SK-N-SH treated with all-trans-retinoic acid at 6 μM for 48 hours (cell line): Measurements from ENCODE around the gene CALN1.

Experiments
- ATAC-seq: fragments of 200-7000 bp; cut with Tn5 transposase; 3 replicates; pipeline ENCODE4 v1.9.1; 2020; ENCODE audit warnings: mild to moderate bottlenecking, moderate library complexity
- ARNTL ChIP-seq: fragments of 450-650 bp; formaldehyde crosslinking; IDR thresholded peaks from 2 replicates; pipeline ENCODE4 v1.5.0; 2020; ENCODE audit warnings: low read depth, mild to moderate bottlenecking, moderate library complexity, borderline replicate concordance
- BACH2 ChIP-seq: fragments of 250-450 bp; sonication (Bioruptor Pico); IDR thresholded peaks from 2 replicates; pipeline ENCODE4 v1.9.0; 2021; ENCODE audit warnings: mild to moderate bottlenecking, borderline replicate concordance
- CSDC2 ChIP-seq: fragments of 250-450 bp; sonication (Bioruptor Pico); IDR thresholded peaks from 2 replicates; pipeline ENCODE4 v1.5.0; 2020; ENCODE audit warnings: mild to moderate bottlenecking, moderate library complexity
- CSRNP3 ChIP-seq: fragments of 250-450 bp; sonication (Bioruptor Pico); IDR thresholded peaks from 2 replicates; pipeline ENCODE4 v1.5.1; 2021; ENCODE audit warnings: mild to moderate bottlenecking, moderate library complexity
- GLIS3 ChIP-seq: fragments of 250-450 bp; sonication (Bioruptor Pico); IDR thresholded peaks from 2 replicates; pipeline ENCODE4 v1.5.0; 2020; ENCODE audit warnings: mild to moderate bottlenecking, moderate library complexity
- ISL1 ChIP-seq: fragments of 250-450 bp; sonication (Bioruptor Pico); IDR thresholded peaks from 2 replicates; pipeline ENCODE4 v2.1.2; 2022; ENCODE audit warnings: mild to moderate bottlenecking, moderate library complexity
- OSR1 ChIP-seq: fragments of 250-450 bp; sonication (Bioruptor Pico); IDR thresholded peaks from 2 replicates; pipeline ENCODE4 v1.8.0; 2022; ENCODE audit warnings: moderate library complexity, mild to moderate bottlenecking, inconsistent platforms
- PATZ1 ChIP-seq: fragments of 250-450 bp; sonication (Bioruptor Pico); IDR thresholded peaks from 2 replicates; pipeline ENCODE4 v1.8.0; 2020; ENCODE audit warnings: mild to moderate bottlenecking, moderate library complexity, borderline replicate concordance
- POU6F1 ChIP-seq: fragments of 250-450 bp; sonication (Bioruptor Pico); IDR thresholded peaks from 2 replicates; pipeline ENCODE4 v1.8.0; 2021; ENCODE audit warnings: low read depth, mild to moderate bottlenecking, moderate library complexity, borderline replicate concordance
- PPARA ChIP-seq: fragments of 250-450 bp; sonication (Bioruptor Pico); IDR thresholded peaks from 2 replicates; pipeline ENCODE4 v1.5.0; 2020; ENCODE audit warnings: mild to moderate bottlenecking, borderline replicate concordance
- RARB ChIP-seq: fragments of 250-450 bp; sonication (Bioruptor Pico); IDR thresholded peaks from 2 replicates; pipeline ENCODE4 v1.8.0; 2021; ENCODE audit warnings: mild to moderate bottlenecking, moderate library complexity
- TOX ChIP-seq: fragments of 250-450 bp; sonication (Bioruptor Pico); IDR thresholded peaks from 2 replicates; pipeline ENCODE4 v1.8.0; 2021; ENCODE audit warnings: mild to moderate bottlenecking, moderate library complexity, borderline replicate concordance
- TSHZ2 ChIP-seq: fragments of 250-450 bp; sonication (Bioruptor Pico); IDR thresholded peaks from 2 replicates; pipeline ENCODE4 v1.5.0; 2020; ENCODE audit warnings: mild to moderate bottlenecking, moderate library complexity
- ZC3H10 ChIP-seq: fragments of 250-450 bp; sonication (Bioruptor Pico); IDR thresholded peaks from 2 replicates; pipeline ENCODE4 v1.5.1; 2021; ENCODE audit warnings: mild to moderate bottlenecking, moderate library complexity
- ZFP3 ChIP-seq: fragments of 250-450 bp; sonication (Bioruptor Pico); IDR thresholded peaks from 2 replicates; pipeline ENCODE4 v1.5.0; 2020; ENCODE audit warnings: mild to moderate bottlenecking, moderate library complexity
- ZFP30 ChIP-seq: fragments of 450-650 bp; formaldehyde crosslinking; IDR thresholded peaks from 2 replicates; pipeline ENCODE4 v1.5.0; 2022; ENCODE audit warnings: mild to moderate bottlenecking, moderate library complexity
- ZNF8 ChIP-seq: fragments of 450-650 bp; formaldehyde crosslinking; IDR thresholded peaks from 2 replicates; pipeline ENCODE4 v1.5.0; 2020; ENCODE audit warnings: mild to moderate bottlenecking, moderate library complexity

CALN1 gene

GRCh38 chr7:71911051-71911450 is 501.1 kb downstream of the CALN1 start (continued):
- TF ChIP-seq TSHZ2 (CRISPR knock-in tag) (no peak), OSR1 (CRISPR knock-in tag) (no peak)
- TF ChIP-seq, all 23 proteins: peak for 0

GRCh38 chr7:71905821-71906220 is 506.3 kb downstream of the CALN1 start:
- no peak for TF ChIP-seq ISL1 (CRISPR knock-in tag)
- no peak for TF ChIP-seq PATZ1 (CRISPR knock-in tag)
- TF ChIP-seq ZFP30 (CRISPR knock-in tag), result no peak
- TF ChIP-seq CSDC2, result no peak
- ATAC-seq, result no peak

GRCh38 chr7:71904484-71904883 is 507.7 kb downstream of the CALN1 start:
- TF ChIP-seq ZNF8, result no peak
- TF ChIP-seq CSRNP3, result no peak
- TF ChIP-seq ISL1 (CRISPR knock-in tag), result no peak
- TF ChIP-seq ZC3H10, result no peak
- no peak for TF ChIP-seq RARB
- TF ChIP-seq CSDC2, result no peak
- TF ChIP-seq TSHZ2 (CRISPR knock-in tag), result no peak
- no peak for TF ChIP-seq PATZ1 (CRISPR knock-in tag)
- TF ChIP-seq ZFP3 (CRISPR knock-in tag), result no peak
- TF ChIP-seq GLIS3 (CRISPR knock-in tag), result no peak
- TF ChIP-seq POU6F1 (CRISPR knock-in tag), result no peak
- no peak for TF ChIP-seq ARNTL (CRISPR knock-in tag)
- ATAC-seq, result no peak

- ATAC-seq, result no peak
These were observed 511.6 kb downstream of the CALN1 start for GRCh38 chr7:71900556-71900955.

More at GRCh38 chr7:71900556-71900955, 511.6 kb downstream of the CALN1 start:
- TF ChIP-seq BACH2 (no peak), TOX (CRISPR knock-in tag) (no peak), RARB (no peak), PPARA (no peak)
